IMR-90 (cell line): Measurements from ENCODE around the gene APOL2. TPM values are rescaled to one million over a fixed set of nuclear protein-coding genes. Genes with fewer than 3 reads are reported as not detected.

Experiments used
- ATAC-seq: fragments of 200-7000 bp; cut with Tn5 transposase; 2 replicates; pipeline ENCODE4 v1.9.1; 2020; ENCODE audit warnings: low read depth, mild to moderate bottlenecking, moderate library complexity
- BruUV-seq: library from RNA; stranded (reverse); fragments of 400-500 nt; replicated peaks from 2 replicates; lab custom pipeline; 2021; lab: Mats Ljungman, UMichigan
- CTCF ChIA-PET: fragments of 300-600 bp; formaldehyde crosslinking; extraction: SDS; loops from one replicate; lab custom pipeline; 2021; ENCODE audit warnings: antibody characterized with exemption; lab: Yijun Ruan, JAX
- POLR2A ChIA-PET: fragments of 300-600 bp; sonication (Branson Sonifier 250); formaldehyde crosslinking; loops from one replicate; lab custom pipeline; 2022; ENCODE audit warnings: antibody characterized with exemption; ENCODE audit not compliant: unreplicated experiment; lab: Charles Lee
- DNase-seq: peaks from one replicate; pipeline ENCODE4 v3.0.0; 2013
- H2AFZ ChIP-seq: replicated peaks from 2 replicates; pipeline ENCODE3; 2013; ENCODE audit warnings: low read length, mild to moderate bottlenecking; ENCODE audit not compliant: poor library complexity
- H2AK5ac ChIP-seq: 2 replicates; pipeline ENCODE4 v1.6.1; 2013; ENCODE audit warnings: low read depth, low read length, inconsistent platforms
- H2AK9ac ChIP-seq: replicated peaks from 2 replicates; pipeline ENCODE3; 2013; ENCODE audit warnings: mild to moderate bottlenecking, low read depth, low read length, moderate library complexity; ENCODE audit not compliant: poor library complexity
- H2BK120ac ChIP-seq: 2 replicates; pipeline ENCODE4 v1.6.1; 2013; ENCODE audit warnings: low read depth, low read length, inconsistent platforms
- H2BK15ac ChIP-seq: 3 replicates; pipeline ENCODE4 v1.6.1; 2013; ENCODE audit warnings: low read depth, low read length, inconsistent platforms
- H2BK20ac ChIP-seq: 2 replicates; pipeline ENCODE4 v1.6.1; 2013; ENCODE audit warnings: low read depth, mild to moderate bottlenecking, inconsistent platforms, low read length, moderate library complexity
- H2BK5ac ChIP-seq: 2 replicates; pipeline ENCODE4 v1.6.1; 2013; ENCODE audit warnings: mild to moderate bottlenecking, low read depth, low read length, inconsistent platforms; ENCODE audit not compliant: poor library complexity, severe bottlenecking
- H3K14ac ChIP-seq: replicated peaks from 2 replicates; pipeline ENCODE4 v1.6.1; 2013; ENCODE audit warnings: low read depth, low read length, inconsistent platforms
- H3K18ac ChIP-seq: 2 replicates; pipeline ENCODE4 v1.6.1; 2013; ENCODE audit warnings: low read depth, low read length, control low read depth
- H3K23ac ChIP-seq: 2 replicates; pipeline ENCODE4 v1.6.1; 2013; ENCODE audit warnings: low read depth, low read length, inconsistent platforms
- H3K27ac ChIP-seq: 2 replicates; pipeline ENCODE4 v1.5.1; 2013; ENCODE audit warnings: mild to moderate bottlenecking, control low read depth, low read length; ENCODE audit not compliant: insufficient read depth
- H3K27me3 ChIP-seq: 2 replicates; pipeline ENCODE4 v1.6.1; 2013; ENCODE audit warnings: low read length; ENCODE audit not compliant: control insufficient read depth, insufficient read depth
- H3K36me3 ChIP-seq: 2 replicates; pipeline ENCODE4 v1.6.1; 2013; ENCODE audit warnings: low read length, mixed read lengths; ENCODE audit not compliant: control insufficient read depth, insufficient read depth
- H3K4ac ChIP-seq: 2 replicates; pipeline ENCODE4 v1.6.1; 2013; ENCODE audit warnings: low read depth, low read length, inconsistent platforms
- H3K4me1 ChIP-seq: 2 replicates; pipeline ENCODE4 v1.6.1; 2013; ENCODE audit warnings: low read length, mixed read lengths; ENCODE audit not compliant: control insufficient read depth, insufficient read depth
- H3K4me2 ChIP-seq: 2 replicates; pipeline ENCODE4 v1.6.1; 2013; ENCODE audit warnings: low read depth, mild to moderate bottlenecking, control low read depth, low read length, moderate library complexity
- H3K4me3 ChIP-seq: 2 replicates; pipeline ENCODE4 v1.5.1; 2013; ENCODE audit warnings: low read depth, mild to moderate bottlenecking, control low read depth, low read length, moderate library complexity; ENCODE audit not compliant: insufficient read depth
- H3K56ac ChIP-seq: 2 replicates; pipeline ENCODE4 v1.6.1; 2013; ENCODE audit warnings: low read length, inconsistent platforms; ENCODE audit not compliant: insufficient read depth; ENCODE audit errors: extremely low read depth
- H3K79me1 ChIP-seq, 2 experiments: 2 replicates each; pipeline ENCODE4 v1.6.1; 2013; ENCODE audit warnings: low read length in 2 of 2, inconsistent platforms in 1 of 2, low read depth in 1 of 2
- H3K9ac ChIP-seq: 2 replicates; pipeline ENCODE4 v1.6.1; 2013; ENCODE audit warnings: low read depth, low read length, control low read depth
- H3K9me1 ChIP-seq: 2 replicates; pipeline ENCODE4 v1.6.1; 2013; ENCODE audit warnings: low read length, inconsistent platforms; ENCODE audit not compliant: insufficient read depth
- H3K9me3 ChIP-seq: 2 replicates; pipeline ENCODE4 v1.6.1; 2013; ENCODE audit warnings: low read length; ENCODE audit not compliant: control insufficient read depth, insufficient read depth
- H4K20me1 ChIP-seq: 2 replicates; pipeline ENCODE4 v1.6.1; 2013; ENCODE audit warnings: low read length, inconsistent platforms; ENCODE audit not compliant: insufficient read depth
- H4K5ac ChIP-seq: 2 replicates; pipeline ENCODE4 v1.6.1; 2013; ENCODE audit warnings: mild to moderate bottlenecking, low read depth, low read length, control low read depth
- H4K8ac ChIP-seq, 2 experiments: 2 replicates each; pipeline ENCODE4 v1.6.1; 2013; ENCODE audit warnings: low read depth in 2 of 2, low read length in 2 of 2, control low read depth in 1 of 2, inconsistent platforms in 1 of 2
- H4K91ac ChIP-seq: 2 replicates; pipeline ENCODE4 v1.6.1; 2013; ENCODE audit warnings: low read depth, low read length, inconsistent platforms; ENCODE audit not compliant: insufficient read depth
- BHLHE40 ChIP-seq: fragments of 150-350 bp; IDR thresholded peaks from 2 replicates; pipeline ENCODE4 v1.6.1; 2016; ENCODE audit warnings: mild to moderate bottlenecking, low read depth, low read length
- CEBPB ChIP-seq: IDR thresholded peaks from 2 replicates; pipeline ENCODE4 v1.6.1; 2012; ENCODE audit warnings: low read depth, low read length, improper control_type of control experiment
- CHD1 ChIP-seq: IDR thresholded peaks from 2 replicates; pipeline ENCODE4 v1.6.1; 2012; ENCODE audit warnings: low read depth, low read length, improper control_type of control experiment
- FOS ChIP-seq: fragments of 150-350 bp; IDR thresholded peaks from 2 replicates; pipeline ENCODE4 v1.6.1; 2016; ENCODE audit warnings: low read depth, low read length
- MAFK ChIP-seq: IDR thresholded peaks from 2 replicates; pipeline ENCODE4 v1.6.1; 2012; ENCODE audit warnings: low read depth, low read length, improper control_type of control experiment
- MAZ ChIP-seq: IDR thresholded peaks from 2 replicates; pipeline ENCODE4 v1.6.1; 2012; ENCODE audit warnings: low read depth, mild to moderate bottlenecking, low read length, improper control_type of control experiment, moderate library complexity, borderline replicate concordance
- MXI1 ChIP-seq: IDR thresholded peaks from 2 replicates; pipeline ENCODE4 v1.6.1; 2012; ENCODE audit warnings: low read depth, mild to moderate bottlenecking, low read length, moderate library complexity, borderline replicate concordance
- SMC3 ChIP-seq: fragments of 150-350 bp; IDR thresholded peaks from 2 replicates; pipeline ENCODE4 v1.6.1; 2016; ENCODE audit warnings: low read depth, mild to moderate bottlenecking, antibody characterized with exemption, low read length, moderate library complexity
- WGBS, 2 experiments: methylation state at CpG; one replicate each; pipeline versions ENCODE4 v1.1.5 to v1.1.7; 2013; ENCODE audit warnings: missing lambda C conversion rate in 2 of 2; ENCODE audit not compliant: insufficient read length in 1 of 2; ENCODE audit errors: extremely low coverage in 2 of 2; 5-methylcytosine and 5-hydroxymethylcytosine counted together
- dilution Hi-C: fragments of 300-500 bp; cut with HindIII; formaldehyde crosslinking; loops from one replicate; pipeline ENCODE4 v1.14.3; 2018; ENCODE audit warnings: low sequenced_read_pairs; ENCODE audit not compliant: unreplicated experiment
- in situ Hi-C: fragments of 300-500 bp; cut with MboI; formaldehyde crosslinking; loops from 3 replicates; pipeline ENCODE4 v1.14.3; 2019; ENCODE audit warnings: low sequenced_read_pairs, inconsistent platforms, mixed read lengths
- intact Hi-C: fragments of 100-400 bp; cut with micrococcal nuclease; formaldehyde crosslinking; loops from 2 replicates; pipeline ENCODE4 v1.10.0; 2022
- polyA plus RNA-seq, 3 experiments: library from polyadenylated mRNA; depleted of rRNA; stranded (reverse); fragments of >200 nt; gene quantifications; 2 replicates each; pipeline ENCODE4 v1.2.3, GENCODE V29; 2012; ENCODE audit warnings: low replicate concordance in 1 of 3
- total RNA-seq: library from RNA; depleted of rRNA; stranded (reverse); fragments of >200 nt; gene quantifications from 2 replicates; pipeline ENCODE4 v1.2.3, GENCODE V29; 2012
- TF ChIP-seq, protein P1 (sequence below): fragments of 150-350 bp; IDR thresholded peaks from 2 replicates; pipeline ENCODE4 v1.6.1; 2017; ENCODE audit warnings: mild to moderate bottlenecking, antibody characterized with exemption, low read length, low read depth
- TF ChIP-seq, protein P2 (sequence below): conservative IDR thresholded peaks from 2 replicates; pipeline ENCODE4 v1.5.1; 2012; ENCODE audit warnings: mild to moderate bottlenecking, low read depth, low read length, improper control_type of control experiment
- TF ChIP-seq, protein P3 (sequence below): fragments of 150-350 bp; IDR thresholded peaks from 2 replicates; pipeline ENCODE4 v1.6.1; 2016; ENCODE audit warnings: low read depth, mild to moderate bottlenecking, low read length, moderate library complexity, borderline replicate concordance

The APOL2 gene
- total and polyA plus RNA-seq, 2 of the 4 experiments (the other 2 are of a cell fraction), result 13.1 to 57.5 TPM

DNA sequence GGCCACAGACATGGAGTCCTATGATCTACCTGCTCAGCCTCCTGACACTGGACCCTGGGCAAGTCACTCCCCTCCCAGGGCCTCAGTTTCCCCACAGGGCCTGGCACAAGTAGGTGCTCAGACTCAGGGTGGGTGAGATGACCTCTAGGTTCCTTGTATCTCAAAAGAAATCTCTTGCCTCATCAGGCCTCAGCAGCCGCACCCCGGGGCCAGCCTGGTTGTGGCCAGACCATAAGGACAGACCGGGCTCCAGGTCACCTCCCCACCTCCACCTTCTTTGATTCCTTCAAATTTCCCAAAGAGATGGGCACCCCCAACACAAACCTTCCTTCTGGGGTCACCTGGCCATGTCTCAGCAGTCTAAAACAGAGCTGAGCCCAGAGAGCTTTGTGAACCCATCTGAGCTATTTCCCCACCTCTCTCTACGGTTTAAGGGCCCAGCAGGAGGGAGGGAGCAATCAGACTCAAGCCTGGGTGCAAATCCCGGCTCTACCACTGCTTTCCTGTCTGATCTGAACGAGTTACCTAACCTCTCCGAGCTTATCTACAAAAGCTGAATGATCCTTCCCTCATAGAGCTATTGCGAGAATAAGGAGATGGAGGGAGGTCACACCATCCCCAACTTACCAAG, 35.2 kb downstream of the APOL2 start:
- Histone ChIP-seq H2AK5ac (no peak overlapping the region), H4K91ac (no peak overlapping the region), H2BK5ac (no peak overlapping the region), H3K9me1 (no peaks in the 10 kb centered on the region), H3K27ac (no peak overlapping the region), H3K18ac (no peak overlapping the region), H3K27me3 (peaks cover 3% of the 10 kb centered on the region), H3K4me3 (no peak overlapping the region), H2AFZ (no peak overlapping the region), H3K36me3 (no peaks in the 10 kb centered on the region), H2AK9ac (no peak overlapping the region), H2BK15ac (no peak overlapping the region), H3K4me2 (no peak overlapping the region), H4K5ac (no peak overlapping the region), H4K20me1 (no peaks in the 10 kb centered on the region), H3K14ac (no peak overlapping the region), H3K9me3 (no peaks in the 10 kb centered on the region), H4K8ac (no peak overlapping the region), H2BK20ac (no peak overlapping the region), H3K79me1 (no peaks in the 10 kb centered on the region), H3K56ac (no peak overlapping the region), H3K23ac (no peak overlapping the region), H2BK120ac (no peak overlapping the region), H3K9ac (no peak overlapping the region), H3K4ac (no peak overlapping the region), H3K4me1 (peaks cover 2% of the 10 kb centered on the region; the same call in 1 of the 2 replicates)
- no CpG with 5 or more reads among the region's 8 CpGs for whole genome bisulfite sequencing, 2 experiments
- ChIA-PET CTCF (no interaction called here), POLR2A (interaction anchor here (1.2 kb wide), 1 partner anchor 35 kb away, joined by 3 read pairs; the partner anchor contains the start of gene APOL2)
- dilution Hi-C loops, result no loop called here
- intact Hi-C loops, result no loop called here
- in situ Hi-C loops, result no loop called here
- TF ChIP-seq MAFK (no peak), BHLHE40 (no peak), MXI1 (no peak), CEBPB (no peak), FOS (no peak), SMC3 (no peak), CHD1 (no peak), MAZ (no peak)
- TF ChIP-seq, protein P1, sequence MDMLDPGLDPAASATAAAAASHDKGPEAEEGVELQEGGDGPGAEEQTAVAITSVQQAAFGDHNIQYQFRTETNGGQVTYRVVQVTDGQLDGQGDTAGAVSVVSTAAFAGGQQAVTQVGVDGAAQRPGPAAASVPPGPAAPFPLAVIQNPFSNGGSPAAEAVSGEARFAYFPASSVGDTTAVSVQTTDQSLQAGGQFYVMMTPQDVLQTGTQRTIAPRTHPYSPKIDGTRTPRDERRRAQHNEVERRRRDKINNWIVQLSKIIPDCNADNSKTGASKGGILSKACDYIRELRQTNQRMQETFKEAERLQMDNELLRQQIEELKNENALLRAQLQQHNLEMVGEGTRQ, result no peak
- TF ChIP-seq, protein P2, sequence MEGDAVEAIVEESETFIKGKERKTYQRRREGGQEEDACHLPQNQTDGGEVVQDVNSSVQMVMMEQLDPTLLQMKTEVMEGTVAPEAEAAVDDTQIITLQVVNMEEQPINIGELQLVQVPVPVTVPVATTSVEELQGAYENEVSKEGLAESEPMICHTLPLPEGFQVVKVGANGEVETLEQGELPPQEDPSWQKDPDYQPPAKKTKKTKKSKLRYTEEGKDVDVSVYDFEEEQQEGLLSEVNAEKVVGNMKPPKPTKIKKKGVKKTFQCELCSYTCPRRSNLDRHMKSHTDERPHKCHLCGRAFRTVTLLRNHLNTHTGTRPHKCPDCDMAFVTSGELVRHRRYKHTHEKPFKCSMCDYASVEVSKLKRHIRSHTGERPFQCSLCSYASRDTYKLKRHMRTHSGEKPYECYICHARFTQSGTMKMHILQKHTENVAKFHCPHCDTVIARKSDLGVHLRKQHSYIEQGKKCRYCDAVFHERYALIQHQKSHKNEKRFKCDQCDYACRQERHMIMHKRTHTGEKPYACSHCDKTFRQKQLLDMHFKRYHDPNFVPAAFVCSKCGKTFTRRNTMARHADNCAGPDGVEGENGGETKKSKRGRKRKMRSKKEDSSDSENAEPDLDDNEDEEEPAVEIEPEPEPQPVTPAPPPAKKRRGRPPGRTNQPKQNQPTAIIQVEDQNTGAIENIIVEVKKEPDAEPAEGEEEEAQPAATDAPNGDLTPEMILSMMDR, result no peak
- TF ChIP-seq, protein P3, sequence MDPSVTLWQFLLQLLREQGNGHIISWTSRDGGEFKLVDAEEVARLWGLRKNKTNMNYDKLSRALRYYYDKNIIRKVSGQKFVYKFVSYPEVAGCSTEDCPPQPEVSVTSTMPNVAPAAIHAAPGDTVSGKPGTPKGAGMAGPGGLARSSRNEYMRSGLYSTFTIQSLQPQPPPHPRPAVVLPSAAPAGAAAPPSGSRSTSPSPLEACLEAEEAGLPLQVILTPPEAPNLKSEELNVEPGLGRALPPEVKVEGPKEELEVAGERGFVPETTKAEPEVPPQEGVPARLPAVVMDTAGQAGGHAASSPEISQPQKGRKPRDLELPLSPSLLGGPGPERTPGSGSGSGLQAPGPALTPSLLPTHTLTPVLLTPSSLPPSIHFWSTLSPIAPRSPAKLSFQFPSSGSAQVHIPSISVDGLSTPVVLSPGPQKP, result no peak
- no peak for ATAC-seq
- BruUV-seq, result no TSS peak
- no peak for DNase-seq
